ENCODE measurements around the gene TXN. TPM values are rescaled to one million over a fixed set of nuclear protein-coding genes. Genes with fewer than 3 reads are reported as not detected.

Gene TXN
- total RNA-seq, 1 donor from 2014 or later: 181 TPM

- Mint-ChIP-seq H3K9me3 (peaks cover 2% of the 10 kb centered on the region), H3K4me1 (peaks cover 2% of the 10 kb centered on the region), H3K36me3 (ENCODE audit: low read depth) (peaks cover 16% of the 10 kb centered on the region), H3K27ac (ENCODE audit: unreplicated experiment) (no peak overlapping the region), H3K27me3 (ENCODE audit: low read depth) (no peaks in the 10 kb centered on the region), H3K4me3 (no peak overlapping the region)
- DNase-seq (ENCODE audit: low read depth, low spot score): no peak
- TF ChIP-seq CTCF (conservative IDR thresholded peaks at IDR 0.05): no peak
These were observed 14.9 kb downstream of the TXN start for GRCh38 chr9:110241260-110241857.

GRCh38 chr9:110240198-110240597, 16.1 kb downstream of the TXN start:
- no peak for TF ChIP-seq CTCF (conservative IDR thresholded peaks at IDR 0.05)
- Mint-ChIP-seq H3K4me1 (no peaks in the 10 kb centered on the region), H3K27me3 (ENCODE audit: low read depth) (no peaks in the 10 kb centered on the region), H3K36me3 (ENCODE audit: low read depth) (peaks cover 16% of the 10 kb centered on the region), H3K27ac (ENCODE audit: unreplicated experiment) (no peak overlapping the region), H3K9me3 (peaks cover 2% of the 10 kb centered on the region), H3K4me3 (no peak overlapping the region)
- DNase-seq (ENCODE audit: low read depth, low spot score): no peak

GRCh38 chr9:110228321-110228720, 28.0 kb downstream of the TXN start:
- H3K4me1 Mint-ChIP-seq: no peaks in the 10 kb centered on the region
- no peaks in the 10 kb centered on the region for H3K27me3 Mint-ChIP-seq (ENCODE audit: low read depth)
- H3K9me3 Mint-ChIP-seq: no peaks in the 10 kb centered on the region
- DNase-seq (ENCODE audit: low read depth, low spot score): no peak
- no peaks in the 10 kb centered on the region for H3K36me3 Mint-ChIP-seq (ENCODE audit: low read depth)
- H3K4me3 Mint-ChIP-seq: no peak overlapping the region
- no peak for TF ChIP-seq CTCF (conservative IDR thresholded peaks at IDR 0.05)
- no peak overlapping the region for H3K27ac Mint-ChIP-seq (ENCODE audit: unreplicated experiment)

GRCh38 chr9:110224583-110224982, 31.7 kb downstream of the TXN start:
- no peaks in the 10 kb centered on the region for H3K4me1 Mint-ChIP-seq
- H3K4me3 Mint-ChIP-seq: no peak overlapping the region
- no peak overlapping the region for H3K27ac Mint-ChIP-seq (ENCODE audit: unreplicated experiment)
- TF ChIP-seq CTCF (conservative IDR thresholded peaks at IDR 0.05): no peak
- H3K27me3 Mint-ChIP-seq (ENCODE audit: low read depth): no peaks in the 10 kb centered on the region
- no peaks in the 10 kb centered on the region for H3K36me3 Mint-ChIP-seq (ENCODE audit: low read depth)
- H3K9me3 Mint-ChIP-seq: peaks cover 2% of the 10 kb centered on the region
- DNase-seq (ENCODE audit: low read depth, low spot score): no peak

GRCh38 chr9:110220809-110221208, 35.5 kb downstream of the TXN start:
- Mint-ChIP-seq H3K27ac (ENCODE audit: unreplicated experiment) (no peak overlapping the region), H3K36me3 (ENCODE audit: low read depth) (no peaks in the 10 kb centered on the region), H3K9me3 (peaks cover 2% of the 10 kb centered on the region), H3K4me1 (no peaks in the 10 kb centered on the region), H3K4me3 (no peak overlapping the region), H3K27me3 (ENCODE audit: low read depth) (peaks cover 4% of the 10 kb centered on the region)
- no peak for TF ChIP-seq CTCF (conservative IDR thresholded peaks at IDR 0.05)
- DNase-seq (ENCODE audit: low read depth, low spot score): no peak

Data from neural crest cell (in vitro differentiated cells).